Right lobe of liver (tissue), 4 donors: ENCODE data around the gene MAP4K4.

Experiments used
- POLR2A ChIP-seq: fragments of 450-650 bp; IDR thresholded peaks from one replicate; pipeline ENCODE4 v1.6.1; 2017; ENCODE audit warnings: antibody characterized with exemption, mild to moderate bottlenecking
- TF ChIP-seq, protein P1 (sequence below), 4 donors: fragments of 200-600 bp in 3 of 4; fragments of 450-650 bp in 1 of 4; IDR thresholded peaks; one replicate each; pipeline versions ENCODE4 v1.5.1 to v1.8.0; 2016 to 2022; ENCODE audit warnings: antibody characterized with exemption in 4 of 4, mild to moderate bottlenecking in 2 of 4
- donor health status: DM: no; HTN: no; CAD: no.
- donor health status: DM: no; HTN: no; CAD: no.
- donor health status: DM: no; HTN: yes; CAD: no.

DNA sequence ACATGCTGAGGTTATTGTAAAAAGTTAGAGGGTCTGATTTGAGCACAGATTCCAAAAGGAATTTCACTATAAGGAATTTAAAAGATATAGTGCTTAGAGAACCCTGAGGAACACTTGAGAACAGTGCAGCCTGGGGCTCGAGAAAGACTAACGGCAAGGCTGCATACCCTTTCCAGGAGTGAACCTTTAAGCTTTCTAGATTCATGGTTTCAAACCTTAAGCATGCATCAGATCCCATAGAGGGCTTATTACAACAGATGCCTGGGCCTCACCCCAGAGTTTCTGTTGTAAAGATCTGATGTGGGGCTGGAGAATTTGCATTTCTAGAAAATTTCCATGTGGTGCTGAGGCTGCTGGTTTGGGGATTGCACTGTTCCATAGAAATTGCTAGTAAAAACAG, 203.7 kb downstream of the MAP4K4 start:
- TF ChIP-seq, protein P1, sequence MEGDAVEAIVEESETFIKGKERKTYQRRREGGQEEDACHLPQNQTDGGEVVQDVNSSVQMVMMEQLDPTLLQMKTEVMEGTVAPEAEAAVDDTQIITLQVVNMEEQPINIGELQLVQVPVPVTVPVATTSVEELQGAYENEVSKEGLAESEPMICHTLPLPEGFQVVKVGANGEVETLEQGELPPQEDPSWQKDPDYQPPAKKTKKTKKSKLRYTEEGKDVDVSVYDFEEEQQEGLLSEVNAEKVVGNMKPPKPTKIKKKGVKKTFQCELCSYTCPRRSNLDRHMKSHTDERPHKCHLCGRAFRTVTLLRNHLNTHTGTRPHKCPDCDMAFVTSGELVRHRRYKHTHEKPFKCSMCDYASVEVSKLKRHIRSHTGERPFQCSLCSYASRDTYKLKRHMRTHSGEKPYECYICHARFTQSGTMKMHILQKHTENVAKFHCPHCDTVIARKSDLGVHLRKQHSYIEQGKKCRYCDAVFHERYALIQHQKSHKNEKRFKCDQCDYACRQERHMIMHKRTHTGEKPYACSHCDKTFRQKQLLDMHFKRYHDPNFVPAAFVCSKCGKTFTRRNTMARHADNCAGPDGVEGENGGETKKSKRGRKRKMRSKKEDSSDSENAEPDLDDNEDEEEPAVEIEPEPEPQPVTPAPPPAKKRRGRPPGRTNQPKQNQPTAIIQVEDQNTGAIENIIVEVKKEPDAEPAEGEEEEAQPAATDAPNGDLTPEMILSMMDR (IDR thresholded peaks at IDR 0.05), result no peak
- TF ChIP-seq POLR2A, result no peak
